Prostate gland (tissue), 2 donors: ENCODE results near the gene PIGK.

Source experiments
- POLR2A ChIP-seq: fragments of 450-650 bp; IDR thresholded peaks from one replicate; pipeline ENCODE4 v1.6.1; 2016; ENCODE audit warnings: antibody characterized with exemption, mild to moderate bottlenecking
- POLR2AphosphoS5 ChIP-seq: sonication (generic); formaldehyde crosslinking; IDR thresholded peaks from one replicate; pipeline ENCODE4 v1.6.1; 2017; ENCODE audit warnings: antibody characterized with exemption
- TF ChIP-seq, protein P1 (sequence below), 4 experiments: fragments of 200-600 bp in 2 of 4; fragments of 450-650 bp in 2 of 4; sonication (generic) in 2 of 4; IDR thresholded peaks; 1 replicate in 3 of 4; 2 replicates in 1 of 4; pipeline ENCODE4 v1.5.1; 2016 to 2019; ENCODE audit warnings: antibody characterized with exemption in 4 of 4, mild to moderate bottlenecking in 2 of 4, moderate library complexity in 2 of 4

DNA sequence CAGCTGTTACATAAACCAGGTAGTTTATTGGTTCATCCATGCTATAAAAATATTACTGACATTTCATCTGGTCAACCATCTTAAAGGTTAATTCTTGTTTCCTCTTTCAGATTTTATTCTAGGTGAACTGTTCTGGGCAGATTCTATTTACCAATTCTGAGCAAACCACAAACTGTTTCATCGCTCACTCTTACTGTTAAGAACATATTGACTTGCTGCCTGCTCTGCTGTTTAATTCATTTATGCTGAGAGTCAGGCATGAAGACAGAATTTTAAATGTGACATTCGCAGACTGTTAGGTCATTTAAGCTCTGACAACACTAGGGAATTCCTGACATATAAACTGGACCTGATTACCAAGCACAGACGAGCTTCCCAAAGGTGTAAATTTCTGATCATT lies 98.3 kb downstream of the PIGK start:
- TF ChIP-seq, protein P1, sequence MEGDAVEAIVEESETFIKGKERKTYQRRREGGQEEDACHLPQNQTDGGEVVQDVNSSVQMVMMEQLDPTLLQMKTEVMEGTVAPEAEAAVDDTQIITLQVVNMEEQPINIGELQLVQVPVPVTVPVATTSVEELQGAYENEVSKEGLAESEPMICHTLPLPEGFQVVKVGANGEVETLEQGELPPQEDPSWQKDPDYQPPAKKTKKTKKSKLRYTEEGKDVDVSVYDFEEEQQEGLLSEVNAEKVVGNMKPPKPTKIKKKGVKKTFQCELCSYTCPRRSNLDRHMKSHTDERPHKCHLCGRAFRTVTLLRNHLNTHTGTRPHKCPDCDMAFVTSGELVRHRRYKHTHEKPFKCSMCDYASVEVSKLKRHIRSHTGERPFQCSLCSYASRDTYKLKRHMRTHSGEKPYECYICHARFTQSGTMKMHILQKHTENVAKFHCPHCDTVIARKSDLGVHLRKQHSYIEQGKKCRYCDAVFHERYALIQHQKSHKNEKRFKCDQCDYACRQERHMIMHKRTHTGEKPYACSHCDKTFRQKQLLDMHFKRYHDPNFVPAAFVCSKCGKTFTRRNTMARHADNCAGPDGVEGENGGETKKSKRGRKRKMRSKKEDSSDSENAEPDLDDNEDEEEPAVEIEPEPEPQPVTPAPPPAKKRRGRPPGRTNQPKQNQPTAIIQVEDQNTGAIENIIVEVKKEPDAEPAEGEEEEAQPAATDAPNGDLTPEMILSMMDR (IDR thresholded peaks at IDR 0.05) = no peak
- TF ChIP-seq POLR2A (no peak), POLR2AphosphoS5 (no peak)
